IPS DF 4.7 (cell line): ENCODE results near the gene ANKRD42.

Experiments used
- DNase-seq: peaks from one replicate; pipeline ENCODE4 v3.0.0-alpha.2; 2013; ENCODE audit warnings: low spot score; ENCODE audit errors: extremely low read depth

Gene ANKRD42

GRCh38 chr11:83193315-83194280 lies at the start of gene ANKRD42:
Gene ANKRD42 (plus strand): TSS chr11:83193712. CDS start chr11:83194671, 959 bp downstream.
- peak; percentile 90 for DNase-seq

- DNase-seq, result no peak
Observed at GRCh38 chr11:83147895-83148294, 45.6 kb upstream of the ANKRD42 start.

- DNase-seq, result no peak
Observed at GRCh38 chr11:83150450-83150849, 43.1 kb upstream of the ANKRD42 start.

GRCh38 chr11:83151274-83151977 lies 42.1 kb upstream of the ANKRD42 start:
- no peak for DNase-seq

GRCh38 chr11:83152264-83152663 lies 41.2 kb upstream of the ANKRD42 start:
- no peak for DNase-seq

GRCh38 chr11:83153764-83154163 lies 39.7 kb upstream of the ANKRD42 start:
- no peak for DNase-seq

GRCh38 chr11:83156144-83156995 lies 37.1 kb upstream of the ANKRD42 start:
- peak; percentile 98 for DNase-seq

GRCh38 chr11:83156996-83157593 lies 36.4 kb upstream of the ANKRD42 start, which contains the start of gene PCF11:
Gene PCF11 (plus strand): TSS chr11:83157131. CDS start chr11:83157440, 309 bp downstream.
- no peak for DNase-seq

- no peak for DNase-seq
Observed at GRCh38 chr11:83157594-83158356, 35.7 kb upstream of the ANKRD42 start.

GRCh38 chr11:83158357-83158786 lies 35.1 kb upstream of the ANKRD42 start:
- DNase-seq, result no peak

- no peak for DNase-seq
Observed at GRCh38 chr11:83158965-83159901, 34.3 kb upstream of the ANKRD42 start.

- no peak for DNase-seq
Observed at GRCh38 chr11:83159902-83160865, 33.3 kb upstream of the ANKRD42 start.

GRCh38 chr11:83161610-83162199 lies 31.8 kb upstream of the ANKRD42 start:
- DNase-seq, result no peak

GRCh38 chr11:83162377-83162776 lies 31.1 kb upstream of the ANKRD42 start:
- no peak for DNase-seq

- no peak for DNase-seq
Observed at GRCh38 chr11:83166193-83166866, 27.2 kb upstream of the ANKRD42 start.

- DNase-seq, result no peak
Observed at GRCh38 chr11:83168756-83169155, 24.8 kb upstream of the ANKRD42 start.

GRCh38 chr11:83170865-83171264 lies 22.6 kb upstream of the ANKRD42 start:
- no peak for DNase-seq
